ENCODE measurements around the gene DAZAP1.

Gene DAZAP1

GRCh38 chr19:1370579-1371361 is 36.6 kb upstream of the DAZAP1 start:
- no peak for DNase-seq (ENCODE audit: low read depth)
- H3K4me3 ChIP-seq (ENCODE audit: low read depth, low read length): no peak overlapping the region
- no peak for TF ChIP-seq CTCF (IDR thresholded peaks at IDR 0.05; ENCODE audit: low read depth, low read length, missing control alignments)

- TF ChIP-seq CTCF (IDR thresholded peaks at IDR 0.05; ENCODE audit: low read depth, low read length, missing control alignments): no peak
- H3K4me3 ChIP-seq (ENCODE audit: low read depth, low read length): no peak overlapping the region
- no peak for DNase-seq (ENCODE audit: low read depth)
Measured at GRCh38 chr19:1373042-1373533, 34.3 kb upstream of the DAZAP1 start.

GRCh38 chr19:1373534-1374249 is 33.7 kb upstream of the DAZAP1 start:
- no peak overlapping the region for H3K4me3 ChIP-seq (ENCODE audit: low read depth, low read length)
- no peak for DNase-seq (ENCODE audit: low read depth)
- no peak for TF ChIP-seq CTCF (IDR thresholded peaks at IDR 0.05; ENCODE audit: low read depth, low read length, missing control alignments)

GRCh38 chr19:1374250-1374577 is 33.2 kb upstream of the DAZAP1 start:
- no peak for DNase-seq (ENCODE audit: low read depth)
- TF ChIP-seq CTCF (IDR thresholded peaks at IDR 0.05; ENCODE audit: low read depth, low read length, missing control alignments): no peak

GRCh38 chr19:1376415-1376805 is 31.0 kb upstream of the DAZAP1 start:
- no peak overlapping the region for H3K4me3 ChIP-seq (ENCODE audit: low read depth, low read length)
- no peak for TF ChIP-seq CTCF (IDR thresholded peaks at IDR 0.05; ENCODE audit: low read depth, low read length, missing control alignments)
- no peak for DNase-seq (ENCODE audit: low read depth)

More at GRCh38 chr19:1374250-1374577, 33.2 kb upstream of the DAZAP1 start:
- H3K4me3 ChIP-seq (ENCODE audit: low read depth, low read length): no peak overlapping the region

- TF ChIP-seq CTCF (IDR thresholded peaks at IDR 0.05; ENCODE audit: low read depth, low read length, missing control alignments): no peak
- no peak overlapping the region for H3K4me3 ChIP-seq (ENCODE audit: low read depth, low read length)
- DNase-seq (ENCODE audit: low read depth): no peak
Measured at GRCh38 chr19:1377176-1377964, 30.0 kb upstream of the DAZAP1 start.
